Motor neuron (in vitro differentiated cells): ENCODE results near the gene AAMP. TPM values are rescaled to one million over a fixed set of nuclear protein-coding genes. Genes with fewer than 3 reads are reported as not detected.

Source experiments
- ATAC-seq, 8 experiments: fragments of 200-7000 bp; cut with Tn5 transposase; replicated peaks in 6 of 8; 2 replicates each; pipeline ENCODE4 v1.8.0; 2021; ENCODE audit warnings: mild to moderate bottlenecking in 8 of 8, moderate library complexity in 8 of 8
- H3K27ac ChIP-seq, 2 donors: fragments of 250-450 bp; sonication (Bioruptor Pico); 2 replicates each; pipeline ENCODE4 v1.9.0; 2021; ENCODE audit warnings: antibody characterized with exemption in 2 of 2, mild to moderate bottlenecking in 2 of 2, moderate library complexity in 1 of 2
- H3K4me1 ChIP-seq, 2 donors: fragments of 250-450 bp; sonication (Bioruptor Pico); replicated peaks in 1 of 2; 2 replicates each; pipeline ENCODE4 v1.6.1; 2021; ENCODE audit warnings: antibody characterized with exemption in 2 of 2, mild to moderate bottlenecking in 2 of 2, moderate library complexity in 1 of 2
- H3K4me3 ChIP-seq, 5 donors: fragments of 250-450 bp; sonication (Bioruptor Pico); 2 replicates each; pipeline ENCODE4 v1.9.0; 2021; ENCODE audit warnings: antibody characterized with exemption in 5 of 5, mild to moderate bottlenecking in 5 of 5, moderate library complexity in 4 of 5
- WGBS, 10 experiments: fragments of 450-650 bp; shearing (Covaris generic); methylation state at CpG; one replicate each; pipeline ENCODE4 v1.0.0; 2022; 5-methylcytosine and 5-hydroxymethylcytosine counted together
- in situ Hi-C, 9 experiments: fragments of 400-800 bp; cut with MboI; loops; one replicate each; pipeline ENCODE4 v1.15.0; 2021; ENCODE audit warnings: low sequenced_read_pairs in 9 of 9, low pct_unique_long_range_greater_than_20kb in 2 of 9; ENCODE audit not compliant: unreplicated experiment in 9 of 9
- total RNA-seq, 8 experiments: library from RNA; unstranded; fragments of 300-600 nt; gene quantifications; 2 replicates each; pipeline versions ENCODE4 v1.2.3 to v1.2.4, GENCODE V29; 2022

Gene AAMP
- total RNA-seq, 8 experiments from 2014 or later: 61.0 to 179 (median 82.2) TPM

GRCh38 chr2:218306184-218306920 lies 36.4 kb upstream of the AAMP start:
- in situ Hi-C loops: loop anchor here in 1 of 9 experiments (10.0 kb wide), 1 partner anchor 88 kb away; the partner anchor contains the start of gene CTDSP1
- peaks cover 0 to 7% of the 10 kb centered on the region in 2 donors for H3K4me1 ChIP-seq
- no peak overlapping the region for H3K27ac ChIP-seq
- WGBS, 10 experiments: 56 to 100% (median 80%) methylated on average over 1 to 8 of the region's 9 CpGs; no CpG with 5 or more reads in 2 of the 10 experiments
- no peak for ATAC-seq
- H3K4me3 ChIP-seq: no peak overlapping the region

- Histone ChIP-seq H3K4me3 (no peak overlapping the region), H3K4me1 (peaks cover 0 to 4% of the 10 kb centered on the region in 2 donors), H3K27ac (no peak overlapping the region)
- no peak for ATAC-seq
- 59 to 100% (median 78%) methylated on average over 1 to 5 of the region's 5 CpGs; no CpG with 5 or more reads in 4 of the 10 experiments for WGBS, 10 experiments
- in situ Hi-C loops: loop anchor here in 1 of 9 experiments (10.0 kb wide), 1 partner anchor 89 kb away; the partner anchor contains the start of gene CTDSP1
Observed at GRCh38 chr2:218305383-218305782, 35.4 kb upstream of the AAMP start.

GRCh38 chr2:218301176-218301819 lies 31.4 kb upstream of the AAMP start:
- H3K4me3 ChIP-seq: no peak overlapping the region
- peak; percentile 70 to 97 (median 89) for ATAC-seq

GRCh38 chr2:218300141-218300540 lies 30.2 kb upstream of the AAMP start:
- no peak for ATAC-seq

More at GRCh38 chr2:218301176-218301819, 31.4 kb upstream of the AAMP start:
- in situ Hi-C loops: loop anchor here in 1 of 9 experiments (10.0 kb wide), 1 partner anchor 94 kb away; the partner anchor contains the start of gene CTDSP1
- H3K27ac ChIP-seq: no peak overlapping the region
- H3K4me1 ChIP-seq: no peaks in the 10 kb centered on the region
- WGBS, 10 experiments: 0% methylated on average over 2 to 6 of the region's 9 CpGs; no CpG with 5 or more reads in 2 of the 10 experiments

GRCh38 chr2:218298314-218298875 lies 28.5 kb upstream of the AAMP start:
- in situ Hi-C loops: loop anchor here in 7 of 9 experiments (25.0 kb wide), 2 partner anchors 89 to 389 kb away; partner anchors contain the start of genes CTDSP1 (in 7 of the 7) and SLC11A1 (in 7 of the 7)
- no peaks in the 10 kb centered on the region for H3K4me1 ChIP-seq
- 20 to 75% (median 61%) methylated on average over 1 to 6 of the region's 6 CpGs; no CpG with 5 or more reads in 1 of the 10 experiments for WGBS, 10 experiments
- no peak overlapping the region for H3K4me3 ChIP-seq
- ATAC-seq: no peak
- no peak overlapping the region for H3K27ac ChIP-seq

More at GRCh38 chr2:218300141-218300540, 30.2 kb upstream of the AAMP start:
- no peaks in the 10 kb centered on the region for H3K4me1 ChIP-seq
- no peak overlapping the region for H3K27ac ChIP-seq
- no peak overlapping the region for H3K4me3 ChIP-seq
- in situ Hi-C loops: loop anchor here in 1 of 9 experiments (10.0 kb wide), 1 partner anchor 95 kb away; the partner anchor contains the start of gene CTDSP1
- WGBS, 10 experiments: 70 to 100% (median 83%) methylated on average over 1 to 4 of the region's 4 CpGs; no CpG with 5 or more reads in 2 of the 10 experiments

GRCh38 chr2:218296847-218297246 lies 26.9 kb upstream of the AAMP start:
- in situ Hi-C loops: loop anchor here in 7 of 9 experiments (25.0 kb wide), 2 partner anchors 90 to 390 kb away; partner anchors contain the start of genes CTDSP1 (in 7 of the 7) and SLC11A1 (in 7 of the 7)
- WGBS, 10 experiments: 40 to 100% (median 90%) methylated on average over 1 to 2 of the region's 7 CpGs; no CpG with 5 or more reads in 7 of the 10 experiments
- no peak overlapping the region for H3K4me3 ChIP-seq
- no peak for ATAC-seq
- H3K27ac ChIP-seq: no peak overlapping the region
- no peaks in the 10 kb centered on the region for H3K4me1 ChIP-seq

- in situ Hi-C loops: loop anchor here in 7 of 9 experiments (25.0 kb wide), 2 partner anchors 91 to 391 kb away; partner anchors contain the start of genes CTDSP1 (in 7 of the 7) and SLC11A1 (in 7 of the 7)
- Histone ChIP-seq H3K4me1 (no peaks in the 10 kb centered on the region), H3K27ac (no peak overlapping the region), H3K4me3 (no peak overlapping the region)
- 100% methylated on average over 1 of the region's 1 CpG; no CpG with 5 or more reads in 8 of the 10 experiments for WGBS, 10 experiments
- no peak for ATAC-seq
Observed at GRCh38 chr2:218296200-218296599, 26.3 kb upstream of the AAMP start.

- Histone ChIP-seq H3K4me3 (no peak overlapping the region), H3K4me1 (no peaks in the 10 kb centered on the region), H3K27ac (no peak overlapping the region)
- WGBS, 10 experiments: 79 to 100% (median 87%) methylated on average over 1 to 7 of the region's 7 CpGs; no CpG with 5 or more reads in 2 of the 10 experiments
- ATAC-seq: no peak
- in situ Hi-C loops: loop anchor here in 7 of 9 experiments (25.0 kb wide), 2 partner anchors 92 to 392 kb away; partner anchors contain the start of genes CTDSP1 (in 7 of the 7) and SLC11A1 (in 7 of the 7)
Observed at GRCh38 chr2:218295029-218295428, 25.1 kb upstream of the AAMP start.

GRCh38 chr2:218294430-218295022 lies 24.6 kb upstream of the AAMP start:
- in situ Hi-C loops: loop anchor here in 7 of 9 experiments (25.0 kb wide), 2 partner anchors 93 to 393 kb away; partner anchors contain the start of genes CTDSP1 (in 7 of the 7) and SLC11A1 (in 7 of the 7)
- Histone ChIP-seq H3K4me3 (no peak overlapping the region), H3K4me1 (peaks cover 0 to 3% of the 10 kb centered on the region in 2 donors), H3K27ac (no peak overlapping the region)
- no peak for ATAC-seq
- WGBS, 10 experiments: 70 to 100% (median 86%) methylated on average over 1 to 5 of the region's 5 CpGs; no CpG with 5 or more reads in 1 of the 10 experiments

GRCh38 chr2:218293715-218294429 lies 23.9 kb upstream of the AAMP start:
- WGBS, 10 experiments: 50 to 100% (median 73%) methylated on average over 1 to 5 of the region's 5 CpGs

More at GRCh38 chr2:218293715-218294429, 23.9 kb upstream of the AAMP start:
- ATAC-seq: no peak
- in situ Hi-C loops: loop anchor here in 7 of 9 experiments (25.0 kb wide), 2 partner anchors 93 to 393 kb away; partner anchors contain the start of genes CTDSP1 (in 7 of the 7) and SLC11A1 (in 7 of the 7)
- Histone ChIP-seq H3K4me3 (no peak overlapping the region), H3K4me1 (peaks cover 0 to 3% of the 10 kb centered on the region in 2 donors), H3K27ac (no peak overlapping the region)
